ENCODE measurements around the gene ALG9. TPM values are rescaled to one million over a fixed set of nuclear protein-coding genes. Genes with fewer than 3 reads are reported as not detected.

The ALG9 gene
- total RNA-seq, 4 donors from 2014 or later: 26.7 to 35.1 (median 30.6) TPM

DNA sequence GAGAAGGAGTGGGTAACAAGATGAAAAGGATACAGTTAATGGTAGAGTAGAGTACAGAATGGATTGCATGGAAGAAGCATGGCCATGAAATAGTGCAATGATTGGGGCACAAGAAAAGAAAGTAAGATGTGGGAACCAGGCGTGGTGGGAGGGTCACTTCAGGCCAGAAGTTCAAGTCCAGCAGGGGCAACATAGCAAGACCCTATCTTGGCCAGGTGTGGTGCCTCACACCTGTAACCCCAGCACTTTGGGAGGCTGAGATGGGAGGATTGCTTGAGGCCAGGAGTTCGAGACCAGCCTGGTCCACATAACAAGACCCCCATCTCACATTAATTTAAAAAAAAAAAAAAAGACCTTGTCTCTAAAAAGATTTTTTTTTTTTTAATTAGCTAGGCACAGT is 45.9 kb upstream of the ALG9 start:
- DNase-seq (ENCODE audit: low spot score in 2 of 2): no peak
- Histone ChIP-seq H3K4me3 (no peak overlapping the region), H3K36me3 (no peaks in the 10 kb centered on the region), H3K27me3 (no peaks in the 10 kb centered on the region), H3K4me1 (peaks cover 0 to 29% (median 6%) of the 10 kb centered on the region in 4 donors), H3K27ac (peak overlapping the region in 1 of 4 donors; percentile 57), H3K9me3 (no peaks in the 10 kb centered on the region)
- 88 to 92% methylated on average over 2 of the region's 2 CpGs for WGBS, 2 donors
- TF ChIP-seq, protein P1, sequence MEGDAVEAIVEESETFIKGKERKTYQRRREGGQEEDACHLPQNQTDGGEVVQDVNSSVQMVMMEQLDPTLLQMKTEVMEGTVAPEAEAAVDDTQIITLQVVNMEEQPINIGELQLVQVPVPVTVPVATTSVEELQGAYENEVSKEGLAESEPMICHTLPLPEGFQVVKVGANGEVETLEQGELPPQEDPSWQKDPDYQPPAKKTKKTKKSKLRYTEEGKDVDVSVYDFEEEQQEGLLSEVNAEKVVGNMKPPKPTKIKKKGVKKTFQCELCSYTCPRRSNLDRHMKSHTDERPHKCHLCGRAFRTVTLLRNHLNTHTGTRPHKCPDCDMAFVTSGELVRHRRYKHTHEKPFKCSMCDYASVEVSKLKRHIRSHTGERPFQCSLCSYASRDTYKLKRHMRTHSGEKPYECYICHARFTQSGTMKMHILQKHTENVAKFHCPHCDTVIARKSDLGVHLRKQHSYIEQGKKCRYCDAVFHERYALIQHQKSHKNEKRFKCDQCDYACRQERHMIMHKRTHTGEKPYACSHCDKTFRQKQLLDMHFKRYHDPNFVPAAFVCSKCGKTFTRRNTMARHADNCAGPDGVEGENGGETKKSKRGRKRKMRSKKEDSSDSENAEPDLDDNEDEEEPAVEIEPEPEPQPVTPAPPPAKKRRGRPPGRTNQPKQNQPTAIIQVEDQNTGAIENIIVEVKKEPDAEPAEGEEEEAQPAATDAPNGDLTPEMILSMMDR (IDR thresholded peaks at IDR 0.05): no peak
- TF ChIP-seq EP300 (IDR thresholded peaks at IDR 0.05): no peak
- no peak for TF ChIP-seq POLR2A (IDR thresholded peaks at IDR 0.05)

DNA sequence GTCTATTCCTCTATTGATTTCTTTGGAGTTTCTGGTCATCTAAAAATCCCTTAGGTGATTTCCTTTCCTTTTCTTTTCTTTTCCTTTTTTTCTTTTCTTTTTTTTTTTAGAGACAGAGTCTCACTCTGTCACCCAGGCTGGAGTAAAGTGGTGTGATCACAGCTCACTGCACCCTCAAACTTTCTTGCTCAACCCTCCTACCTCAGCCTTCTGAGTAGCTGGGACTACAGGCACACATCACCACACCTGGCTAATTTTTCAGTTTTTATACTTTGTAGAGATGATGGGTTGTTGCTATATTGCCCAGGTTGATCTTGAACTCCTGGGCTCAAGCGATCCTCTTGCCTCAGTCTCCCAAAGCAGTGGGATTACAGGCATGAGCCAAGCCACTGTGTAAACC is 45.4 kb upstream of the ALG9 start:
- Histone ChIP-seq H3K27ac (peak overlapping the region in 1 of 4 donors; percentile 57), H3K27me3 (no peaks in the 10 kb centered on the region), H3K9me3 (no peaks in the 10 kb centered on the region), H3K4me3 (no peak overlapping the region), H3K4me1 (peaks cover 0 to 23% (median 3%) of the 10 kb centered on the region in 4 donors), H3K36me3 (no peaks in the 10 kb centered on the region)
- no peak for DNase-seq (ENCODE audit: low spot score in 2 of 2)
- TF ChIP-seq POLR2A (IDR thresholded peaks at IDR 0.05): no peak
- TF ChIP-seq, protein P1 (IDR thresholded peaks at IDR 0.05): no peak
- TF ChIP-seq EP300 (IDR thresholded peaks at IDR 0.05): no peak
- WGBS, 2 donors: 86 to 100% methylated on average over 1 of the region's 1 CpG

DNA sequence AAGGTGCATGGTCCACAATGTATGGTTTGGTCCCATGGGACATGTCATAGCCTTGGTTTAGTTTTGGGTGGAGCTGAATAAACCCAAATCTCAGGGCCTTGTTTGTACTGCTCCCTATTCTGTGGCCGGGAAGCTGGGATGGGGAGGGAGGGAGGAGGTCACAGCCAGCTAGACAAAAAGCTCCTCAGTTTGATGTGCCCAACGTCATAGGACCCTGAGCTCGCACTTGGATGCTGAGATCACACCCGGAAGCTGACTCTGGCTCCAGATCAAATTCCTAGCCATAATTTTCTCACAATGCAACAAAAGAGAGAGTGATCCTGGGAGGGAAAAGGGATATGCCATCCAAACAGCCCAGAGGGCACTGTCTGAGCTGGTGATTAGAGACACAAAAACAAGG is 42.6 kb upstream of the ALG9 start:
- Histone ChIP-seq H3K9me3 (no peaks in the 10 kb centered on the region), H3K27me3 (no peaks in the 10 kb centered on the region), H3K36me3 (peaks cover 0 to 17% (median 0%) of the 10 kb centered on the region in 3 donors), H3K4me1 (peaks cover 0 to 23% (median 3%) of the 10 kb centered on the region in 4 donors), H3K4me3 (peak overlapping the region; percentile 44 to 65 (median 57)), H3K27ac (peak overlapping the region; percentile 85 to 99 (median 94))
- WGBS, 2 donors: 14 to 24% methylated on average over 4 of the region's 4 CpGs
- TF ChIP-seq POLR2A (IDR thresholded peaks at IDR 0.05) (peak; percentile 58 to 82), EP300 (IDR thresholded peaks at IDR 0.05) (peak; percentile 79 to 95)
- TF ChIP-seq, protein P1 (IDR thresholded peaks at IDR 0.05): no peak
- DNase-seq (ENCODE audit: low spot score in 2 of 2): peak; percentile 64 to 81

DNA sequence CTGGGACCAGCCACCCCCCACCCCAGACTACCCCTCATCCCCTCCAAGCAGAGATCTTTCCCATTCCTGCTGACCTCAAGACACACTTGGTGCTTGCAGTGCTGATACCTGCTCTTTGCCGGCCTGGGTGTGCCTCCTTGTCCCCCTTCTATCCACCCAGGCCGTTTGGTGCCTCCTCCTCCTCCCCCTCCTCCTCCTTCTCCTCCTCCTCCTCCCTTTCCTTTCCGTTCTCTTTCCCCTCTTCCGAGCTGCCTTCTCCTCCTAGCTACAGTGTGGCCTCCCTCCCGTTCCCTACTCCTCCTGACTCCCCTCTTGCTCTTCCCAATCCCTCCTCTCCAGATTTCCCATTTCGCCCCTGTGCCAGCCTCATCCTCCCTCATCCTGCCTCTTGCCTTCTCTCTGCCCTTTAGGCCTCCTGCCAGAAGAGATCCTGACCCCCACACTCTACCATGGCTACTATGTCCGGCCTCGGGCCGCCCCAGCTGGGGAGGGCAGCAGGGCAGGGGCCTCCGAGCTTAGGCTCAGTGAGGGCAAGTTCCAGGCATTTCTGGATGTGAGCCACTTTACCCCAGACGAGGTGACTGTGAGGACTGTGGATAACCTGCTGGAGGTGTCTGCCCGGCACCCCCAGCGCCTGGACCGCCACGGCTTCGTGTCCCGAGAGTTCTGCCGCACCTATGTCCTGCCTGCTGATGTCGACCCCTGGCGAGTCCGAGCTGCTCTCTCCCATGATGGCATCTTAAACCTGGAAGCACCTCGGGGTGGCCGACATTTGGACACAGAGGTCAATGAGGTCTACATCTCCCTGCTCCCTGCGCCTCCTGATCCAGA is 41.9 kb upstream of the ALG9 start:
- Histone ChIP-seq H3K9me3 (no peaks in the 10 kb centered on the region), H3K27ac (peak overlapping the region; percentile 85 to 99 (median 94)), H3K4me1 (peaks cover 0 to 21% (median 3%) of the 10 kb centered on the region in 4 donors), H3K27me3 (no peaks in the 10 kb centered on the region), H3K4me3 (peak overlapping the region; percentile 44 to 65 (median 57)), H3K36me3 (peaks cover 0 to 24% (median 0%) of the 10 kb centered on the region in 3 donors)
- peak in 1 of 2 donors; percentile 41 for DNase-seq (ENCODE audit: low spot score in 2 of 2)
- TF ChIP-seq POLR2A (IDR thresholded peaks at IDR 0.05) (peak in 1 of 2 donors; percentile 21), EP300 (IDR thresholded peaks at IDR 0.05) (peak in 1 of 2 donors; percentile 39)
- TF ChIP-seq, protein P1 (IDR thresholded peaks at IDR 0.05): no peak
- WGBS, 2 donors: 13 to 35% methylated on average over 18 to 24 of the region's 24 CpGs

DNA sequence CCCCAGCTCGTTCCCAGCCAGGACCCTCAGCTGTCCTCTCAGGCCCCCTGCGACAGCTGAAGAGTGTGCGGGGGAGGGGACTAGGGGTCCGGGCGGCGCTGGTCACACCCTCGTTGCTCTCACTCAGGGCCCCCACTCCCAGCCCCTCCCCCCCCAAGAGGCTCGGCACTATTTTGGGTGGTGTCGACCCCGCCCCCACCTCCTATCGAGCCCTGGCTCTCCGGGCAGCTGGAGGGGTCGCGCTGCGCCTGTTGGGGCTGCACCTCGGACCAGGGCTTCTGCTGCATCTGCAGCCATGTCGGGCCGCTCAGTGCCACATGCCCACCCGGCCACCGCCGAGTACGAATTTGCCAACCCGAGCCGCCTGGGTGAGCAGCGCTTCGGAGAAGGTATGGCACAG is 41.2 kb upstream of the ALG9 start, which contains the start of gene HSPB2:
Gene HSPB2, plus strand, starts transcription at position 200 of the 400 bp plus-strand sequence. Its CDS starts 96 bp downstream, at position 296.
- WGBS, 2 donors: 0 to 4% methylated on average over 7 to 20 of the region's 26 CpGs
- Histone ChIP-seq H3K27me3 (no peaks in the 10 kb centered on the region), H3K4me3 (peak within 1 kb of the TSS; percentile 44 to 65 (median 57)), H3K9me3 (no peaks in the 10 kb centered on the region), H3K36me3 (peaks cover 0 to 31% (median 0%) of the 10 kb centered on the region in 3 donors), H3K27ac (peak within 1 kb of the TSS; percentile 85 to 99 (median 94)), H3K4me1 (peaks cover 0 to 25% (median 3%) of the 10 kb centered on the region in 4 donors)
- no peak for DNase-seq (ENCODE audit: low spot score in 2 of 2)
- TF ChIP-seq POLR2A (IDR thresholded peaks at IDR 0.05) (no peak), EP300 (IDR thresholded peaks at IDR 0.05) (no peak)
- TF ChIP-seq, protein P1 (IDR thresholded peaks at IDR 0.05): no peak

All from tibial nerve (tissue), 4 donors.